Hematopoietic multipotent progenitor cell treated with erythropoietin and hydrocortisone succinate and interleukin-3 and kit ligand, for 6 days (in vitro differentiated cells): ENCODE results near the gene FBXO24.
A peak's percentile ranks its signal among the peaks of the same experiment; 100 is the strongest.
"Not testable (repeated sequence)": the region's sequence is repeated elsewhere in the genome, so short reads cannot be mapped to it uniquely, and the experiment has no call there.

Source experiments
- DNase-seq: peaks from one replicate; pipeline ENCODE4 v3.0.0-alpha.2; 2015

FBXO24 gene

GRCh38 chr7:100586266-100587025 lies at the start of gene FBXO24:
Gene FBXO24, plus strand, starts transcription at chr7:100586328. Its CDS starts 298 bp downstream, at chr7:100586626.
- DNase-seq = peak; percentile 100

- not testable (repeated sequence) for DNase-seq
Observed at GRCh38 chr7:100536695-100537094, 49.4 kb upstream of the FBXO24 start.

- DNase-seq = no peak
Observed at GRCh38 chr7:100538348-100538653, 47.8 kb upstream of the FBXO24 start.

- DNase-seq = peak; percentile 100
Observed at GRCh38 chr7:100538654-100539435, 47.3 kb upstream of the FBXO24 start, which contains the start of gene AGFG2. Gene AGFG2, plus strand, starts transcription at chr7:100539203. Its CDS starts 144 bp downstream, at chr7:100539347.

GRCh38 chr7:100539436-100540006 lies 46.6 kb upstream of the FBXO24 start:
- DNase-seq = no peak

GRCh38 chr7:100540073-100540723 lies 45.9 kb upstream of the FBXO24 start:
- no peak for DNase-seq

GRCh38 chr7:100541309-100541708 lies 44.8 kb upstream of the FBXO24 start:
- not testable (repeated sequence) for DNase-seq

- DNase-seq = no peak
Observed at GRCh38 chr7:100543586-100543985, 42.5 kb upstream of the FBXO24 start.

- no peak for DNase-seq
Observed at GRCh38 chr7:100544386-100544785, 41.7 kb upstream of the FBXO24 start.

GRCh38 chr7:100544967-100545359 lies 41.2 kb upstream of the FBXO24 start:
- DNase-seq = no peak

- no peak for DNase-seq
Observed at GRCh38 chr7:100545360-100546128, 40.6 kb upstream of the FBXO24 start.

GRCh38 chr7:100546129-100546925 lies 39.8 kb upstream of the FBXO24 start:
- DNase-seq = no peak

GRCh38 chr7:100546926-100547800 lies 39.0 kb upstream of the FBXO24 start:
- no peak for DNase-seq

- DNase-seq = peak; percentile 33
Observed at GRCh38 chr7:100547872-100548271, 38.3 kb upstream of the FBXO24 start.

GRCh38 chr7:100548446-100548845 lies 37.7 kb upstream of the FBXO24 start:
- not testable (repeated sequence) for DNase-seq

GRCh38 chr7:100552532-100552931 lies 33.6 kb upstream of the FBXO24 start:
- DNase-seq = no peak

- no peak for DNase-seq
Observed at GRCh38 chr7:100553032-100553431, 33.1 kb upstream of the FBXO24 start.

GRCh38 chr7:100555701-100556100 lies 30.4 kb upstream of the FBXO24 start:
- no peak for DNase-seq

GRCh38 chr7:100556541-100556940 lies 29.6 kb upstream of the FBXO24 start:
- peak; percentile 98 for DNase-seq

- no peak for DNase-seq
Observed at GRCh38 chr7:100559127-100559526, 27.0 kb upstream of the FBXO24 start.
